GM18505 (cell line): ENCODE results near the gene FCHSD2.
"Not testable (repeated sequence)": the region's sequence is repeated elsewhere in the genome, so short reads cannot be mapped to it uniquely, and the experiment has no call there.

ENCODE experiments used
- ATAC-seq: cut with Tn5 transposase; IDR thresholded peaks from one replicate; pipeline ENCODE4 v1.9.1; 2021; ENCODE audit not compliant: unreplicated experiment
- POLR2A ChIP-seq: IDR thresholded peaks from 4 replicates; pipeline ENCODE4 v1.6.1; 2011; ENCODE audit warnings: borderline replicate concordance; ENCODE audit not compliant: insufficient read depth, insufficient read length; ENCODE audit errors: extremely low read depth

The FCHSD2 gene

DNA sequence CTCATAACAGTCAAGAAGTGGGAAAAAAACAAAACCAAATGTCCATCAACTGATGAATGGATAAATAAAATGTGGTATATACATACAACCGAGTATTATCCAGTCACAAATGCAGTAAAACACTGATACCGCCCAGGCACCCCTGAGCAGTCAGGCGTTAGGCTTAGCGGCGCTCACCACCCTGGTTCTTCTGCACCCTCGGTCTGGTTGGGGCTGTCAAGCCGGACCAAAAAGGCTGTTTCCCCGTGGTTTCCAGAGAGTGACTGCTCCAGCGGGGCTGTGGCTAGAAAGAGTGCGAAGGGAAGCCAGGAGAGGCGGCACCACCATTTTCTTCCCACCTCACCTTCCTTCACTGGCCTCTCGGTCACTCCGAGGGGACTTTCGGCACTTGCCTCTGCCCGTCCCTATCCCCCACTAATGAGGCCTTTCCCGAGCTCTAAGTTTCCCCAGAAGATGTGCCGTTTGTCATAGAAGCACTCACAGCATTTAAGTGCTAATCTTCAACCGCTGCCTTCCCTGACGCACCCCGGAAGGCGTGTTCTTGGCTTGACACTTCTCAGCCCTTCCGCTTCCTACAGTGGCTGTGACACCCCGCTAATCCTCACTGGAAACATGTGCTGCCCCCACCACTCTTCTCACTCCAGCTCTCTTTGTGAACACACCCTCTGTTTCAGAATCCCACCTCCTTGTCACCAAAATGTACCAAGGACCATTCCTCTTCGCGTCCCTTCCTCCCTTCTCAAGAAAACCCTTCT lies 42.4 kb downstream of the FCHSD2 start:
- no peak for TF ChIP-seq POLR2A
- no peak for ATAC-seq

DNA sequence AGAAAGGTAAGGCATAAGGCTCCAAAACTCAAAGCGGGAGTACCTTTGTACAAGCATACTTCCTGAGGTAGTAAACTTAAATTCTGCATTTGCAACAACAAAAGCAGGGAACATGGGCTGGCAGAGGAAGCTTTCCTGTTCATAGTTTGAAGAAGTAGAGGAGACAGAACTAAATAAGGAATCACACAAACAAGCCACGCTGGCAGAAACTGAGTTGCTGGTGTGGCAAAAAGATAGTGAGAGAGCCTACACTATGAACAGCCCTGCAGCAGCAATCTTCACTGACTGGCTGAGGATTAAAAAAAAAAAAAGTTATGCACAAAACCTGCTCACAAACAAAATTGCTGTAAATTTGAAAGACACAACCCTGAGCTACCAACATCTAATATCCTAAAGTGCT lies 46.5 kb downstream of the FCHSD2 start:
- no peak for TF ChIP-seq POLR2A
- no peak for ATAC-seq

DNA sequence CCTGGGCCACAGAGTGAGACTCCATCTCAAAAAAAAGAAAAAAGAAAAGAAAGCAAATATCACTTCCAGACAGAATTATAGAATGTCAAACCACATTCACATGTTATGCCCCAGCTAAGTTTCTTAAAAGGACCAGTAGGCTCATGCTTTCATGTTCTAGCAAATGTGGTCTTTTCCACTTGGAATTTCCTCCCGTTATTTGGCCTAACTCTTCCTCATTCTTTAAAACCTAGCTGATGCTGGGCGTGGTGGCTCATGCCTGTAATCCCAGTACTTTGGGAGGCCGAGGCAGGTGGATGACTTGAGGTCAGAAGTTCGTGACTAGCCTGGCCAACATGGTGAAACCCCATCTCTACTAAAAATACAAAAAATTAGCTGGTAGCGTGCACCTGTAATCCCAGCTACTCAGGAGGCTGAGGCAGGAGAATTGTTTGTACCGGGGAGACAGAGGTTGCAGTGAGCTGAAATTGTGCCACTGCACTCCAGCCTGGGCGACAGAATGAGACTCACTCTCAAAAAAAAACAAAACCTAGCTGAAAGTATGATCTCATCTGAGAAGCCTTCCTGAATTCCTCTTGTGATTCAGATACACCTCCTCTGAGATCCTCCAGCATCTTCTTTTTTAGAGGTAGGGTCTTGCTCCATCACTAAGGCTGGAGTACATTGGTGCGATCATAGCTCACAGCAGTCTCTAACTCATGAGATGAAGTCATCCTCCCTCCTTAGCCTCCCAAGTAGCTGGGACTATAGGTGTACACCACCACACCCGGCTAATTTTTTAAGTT lies 50.4 kb downstream of the FCHSD2 start:
- ATAC-seq, result no peak

DNA sequence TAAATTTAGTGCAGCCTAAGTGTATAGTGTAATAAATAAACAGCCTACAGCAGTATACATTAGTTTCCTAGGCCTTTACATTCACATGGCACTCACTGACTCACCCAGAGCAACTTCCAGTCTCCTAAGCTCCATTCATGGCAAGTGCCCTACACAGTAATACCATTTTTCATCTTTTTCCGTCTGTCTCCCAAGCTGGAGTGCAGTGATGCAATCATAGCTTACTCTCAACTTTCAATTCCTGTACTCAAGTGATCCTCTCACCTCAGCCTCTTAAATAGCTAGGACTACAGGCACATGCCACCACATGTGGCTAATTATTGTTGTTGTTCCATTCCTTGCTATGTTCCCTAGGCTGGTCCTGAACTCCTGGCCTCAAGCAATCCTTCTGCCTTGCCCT lies 54.4 kb downstream of the FCHSD2 start:
- no peak for ATAC-seq
- no peak for TF ChIP-seq POLR2A

More for the DNA sequence above, 50.4 kb downstream of the FCHSD2 start:
- no peak for TF ChIP-seq POLR2A

DNA sequence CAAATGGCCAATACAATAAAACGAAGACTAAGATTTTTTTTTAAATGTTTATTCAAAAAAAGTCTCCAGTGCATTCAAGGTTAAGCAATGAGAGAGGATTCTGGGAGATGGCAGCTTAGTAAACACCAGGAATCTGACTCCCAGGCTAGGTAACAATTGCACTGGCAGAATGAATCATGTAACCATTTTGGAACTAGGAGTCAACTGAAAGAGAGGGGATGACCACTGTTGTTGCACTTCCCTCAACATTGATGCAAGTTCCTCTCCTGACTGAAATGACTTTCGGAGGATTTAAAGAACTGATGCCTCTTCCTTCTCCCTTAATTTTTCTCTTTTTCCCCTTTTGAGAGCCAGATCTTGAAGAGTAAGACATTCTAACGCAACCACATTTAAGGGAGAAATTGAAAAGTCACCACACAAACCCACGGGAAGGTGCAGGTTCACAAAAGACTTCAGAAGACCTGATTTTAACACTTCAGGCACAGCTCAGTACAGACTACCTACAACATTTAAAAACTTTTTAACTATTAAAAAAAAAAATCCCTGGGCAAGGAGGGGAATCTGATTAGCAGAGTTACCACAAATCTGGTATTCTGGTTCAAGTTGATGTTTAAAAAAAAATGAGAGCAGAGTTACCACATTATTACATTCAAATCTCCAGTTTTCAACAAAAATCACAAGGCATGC lies 56.8 kb downstream of the FCHSD2 start:
- no peak for ATAC-seq
- no peak for TF ChIP-seq POLR2A

DNA sequence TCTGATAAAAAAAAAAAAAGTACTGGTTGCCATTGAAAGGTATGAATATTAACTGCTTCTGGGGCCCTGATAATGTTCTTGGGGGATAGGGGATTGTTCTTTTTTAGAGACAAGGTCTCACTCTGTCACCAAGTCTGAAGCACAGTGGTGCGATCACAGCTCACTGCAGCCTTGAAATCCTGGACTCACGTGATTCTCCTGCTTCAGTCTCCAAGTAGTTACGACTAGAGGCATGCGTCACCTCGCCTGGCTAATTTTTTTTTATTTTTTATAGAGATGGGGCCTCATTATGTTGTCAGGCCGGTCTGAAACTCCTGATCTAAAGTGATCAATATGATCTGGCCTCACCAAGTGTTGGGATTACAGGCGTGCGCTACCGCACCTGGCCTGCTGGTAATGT lies 63.5 kb downstream of the FCHSD2 start:
- TF ChIP-seq POLR2A, result no peak
- no peak for ATAC-seq

DNA sequence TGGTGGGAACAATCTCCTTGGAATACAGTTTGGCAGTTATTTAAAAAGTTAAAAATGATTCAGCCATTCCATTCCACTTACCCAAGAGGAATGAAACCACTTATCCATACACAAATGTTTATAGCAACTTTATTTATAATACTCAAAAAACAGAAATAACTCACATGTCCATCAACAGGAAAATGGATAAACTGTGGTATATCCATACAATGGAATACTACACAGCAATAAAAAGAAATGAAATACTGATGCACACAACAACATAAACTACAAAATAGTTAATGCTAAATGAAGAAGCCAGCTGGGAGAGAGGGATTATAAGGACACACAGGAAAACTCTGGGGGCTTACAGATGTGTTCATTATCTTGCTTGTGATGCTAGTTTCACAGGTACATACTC lies 64.7 kb downstream of the FCHSD2 start:
- ATAC-seq, result no peak
- no peak for TF ChIP-seq POLR2A

DNA sequence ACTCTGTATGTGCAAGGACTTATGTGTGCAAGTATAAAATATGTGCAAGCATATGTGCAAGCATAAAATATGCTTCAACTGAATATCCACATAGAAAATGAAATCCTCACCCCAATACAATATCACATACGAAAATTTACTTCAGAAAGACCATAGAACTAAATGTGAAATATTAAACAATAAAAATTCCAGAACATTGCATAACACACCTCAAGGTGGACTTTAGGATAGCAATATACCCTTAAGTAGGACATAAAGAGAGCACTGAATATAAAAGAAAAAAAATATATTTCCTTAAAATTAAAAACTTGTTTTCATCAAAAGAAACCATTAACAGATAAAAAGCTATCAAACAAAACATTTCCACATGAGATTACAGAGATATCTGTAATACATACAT lies 67.8 kb downstream of the FCHSD2 start:
- no peak for TF ChIP-seq POLR2A
- no peak for ATAC-seq

DNA sequence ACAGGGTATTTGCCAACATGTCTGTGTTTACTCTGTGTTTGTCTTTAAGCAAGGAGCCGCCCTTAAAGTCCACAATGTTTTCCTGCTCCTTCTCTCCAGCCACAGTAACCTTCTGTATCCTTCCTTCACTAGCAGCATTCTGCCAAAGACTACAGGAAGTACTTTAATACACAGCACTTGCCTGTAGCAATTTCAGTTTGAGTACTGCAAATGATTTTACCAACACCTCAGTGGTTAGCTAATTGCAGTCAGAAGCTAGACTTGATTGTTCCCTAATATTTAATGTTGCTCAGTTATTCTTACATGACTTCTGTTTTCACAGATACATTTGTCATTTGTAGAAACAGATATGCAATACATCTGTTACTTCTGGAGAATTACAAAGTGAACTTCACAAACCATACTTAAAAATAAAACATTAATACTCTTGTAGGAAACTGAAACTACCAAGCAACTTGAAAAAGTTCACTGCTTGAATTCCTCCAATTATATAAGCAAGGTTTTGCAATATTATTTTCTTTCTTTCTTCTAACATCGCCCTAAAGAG lies 69.1 kb downstream of the FCHSD2 start:
- peak; percentile 62 for ATAC-seq
- peak; percentile 39 for TF ChIP-seq POLR2A

DNA sequence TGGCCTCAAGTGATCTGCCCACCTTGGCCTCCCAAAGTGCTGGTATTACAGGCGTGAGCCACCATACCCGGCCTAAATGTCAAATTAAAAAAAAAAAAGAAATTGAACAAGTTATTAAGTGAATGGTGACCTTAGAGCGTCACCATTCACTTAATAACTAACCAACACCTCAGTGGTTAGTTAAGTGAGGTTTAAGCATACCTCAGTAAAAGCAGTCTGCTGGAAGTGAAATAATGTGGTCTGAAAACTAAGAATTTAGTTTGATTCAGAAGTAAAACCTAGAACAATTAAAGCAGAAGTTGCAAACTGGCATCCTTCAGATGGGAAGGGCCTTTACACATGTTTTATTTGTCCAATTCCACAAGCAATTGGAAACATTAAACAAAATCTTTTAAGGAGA lies 71.5 kb downstream of the FCHSD2 start:
- ATAC-seq, result no peak
- TF ChIP-seq POLR2A, result no peak

DNA sequence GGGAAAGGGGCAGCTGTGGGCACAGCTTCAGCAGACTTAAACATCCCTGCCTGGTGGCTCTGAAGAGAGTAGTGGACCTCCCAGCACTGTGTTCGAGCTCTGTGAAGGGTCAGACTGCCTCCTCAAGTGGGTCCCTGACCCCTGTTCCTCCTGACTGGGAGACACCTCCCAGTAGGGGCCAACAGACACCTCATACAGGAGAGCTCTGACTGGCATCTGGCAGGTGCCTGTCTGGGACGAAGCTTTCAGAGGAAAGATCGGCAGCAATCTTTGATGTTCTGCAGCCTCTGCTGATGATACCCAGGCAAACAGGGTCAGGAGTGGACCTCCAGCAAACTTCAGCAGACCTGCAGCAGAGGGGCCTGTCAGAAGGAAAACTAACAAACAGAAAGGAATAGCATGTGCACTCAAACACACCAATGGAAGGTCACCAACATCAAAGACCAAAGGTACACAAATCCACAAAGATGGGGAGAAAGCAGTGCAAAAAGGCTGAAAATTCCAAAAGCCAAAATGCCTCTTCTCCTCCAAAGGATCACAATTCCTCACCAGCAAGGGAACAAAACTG lies 80.2 kb downstream of the FCHSD2 start:
- not testable (repeated sequence) for ATAC-seq

DNA sequence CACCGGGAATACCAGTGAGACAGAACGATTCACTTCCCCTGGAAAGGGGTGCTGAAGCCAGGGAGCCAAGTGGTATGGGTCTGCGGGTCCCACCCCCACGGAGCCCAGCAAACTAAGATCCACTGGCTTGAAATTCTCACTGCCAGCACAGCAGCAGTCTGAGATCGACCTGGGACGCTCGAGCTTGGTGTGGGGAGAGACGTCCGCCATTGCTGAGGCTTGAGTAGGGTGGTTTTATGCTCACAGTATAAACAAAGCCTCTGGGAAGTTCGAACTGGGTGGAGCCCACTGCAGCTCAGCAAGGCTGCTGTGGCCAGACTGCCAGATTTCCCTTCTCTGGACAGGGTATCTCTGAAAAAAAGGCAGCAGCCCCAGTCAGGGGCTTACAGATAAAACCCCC lies 80.7 kb downstream of the FCHSD2 start:
- ATAC-seq, result not testable (repeated sequence)

DNA sequence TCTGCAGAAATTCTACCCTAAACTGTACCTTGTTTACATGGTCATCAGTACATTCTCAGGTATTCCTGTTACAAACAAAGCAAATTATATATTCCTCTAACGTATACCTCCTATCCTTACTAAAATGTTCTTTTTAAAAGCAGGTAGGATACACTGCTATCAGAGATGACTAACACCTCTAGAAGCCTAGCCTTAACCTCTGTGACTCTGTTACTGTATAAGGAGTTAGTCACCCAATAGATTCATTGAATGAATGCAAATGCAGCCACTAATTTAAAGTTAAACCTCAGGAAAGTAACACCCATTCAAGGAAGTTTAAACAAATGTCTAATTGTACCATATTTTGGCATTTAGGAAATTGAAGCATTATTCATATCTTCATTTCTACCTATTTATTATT lies 82.2 kb downstream of the FCHSD2 start:
- ATAC-seq, result no peak
- no peak for TF ChIP-seq POLR2A

DNA sequence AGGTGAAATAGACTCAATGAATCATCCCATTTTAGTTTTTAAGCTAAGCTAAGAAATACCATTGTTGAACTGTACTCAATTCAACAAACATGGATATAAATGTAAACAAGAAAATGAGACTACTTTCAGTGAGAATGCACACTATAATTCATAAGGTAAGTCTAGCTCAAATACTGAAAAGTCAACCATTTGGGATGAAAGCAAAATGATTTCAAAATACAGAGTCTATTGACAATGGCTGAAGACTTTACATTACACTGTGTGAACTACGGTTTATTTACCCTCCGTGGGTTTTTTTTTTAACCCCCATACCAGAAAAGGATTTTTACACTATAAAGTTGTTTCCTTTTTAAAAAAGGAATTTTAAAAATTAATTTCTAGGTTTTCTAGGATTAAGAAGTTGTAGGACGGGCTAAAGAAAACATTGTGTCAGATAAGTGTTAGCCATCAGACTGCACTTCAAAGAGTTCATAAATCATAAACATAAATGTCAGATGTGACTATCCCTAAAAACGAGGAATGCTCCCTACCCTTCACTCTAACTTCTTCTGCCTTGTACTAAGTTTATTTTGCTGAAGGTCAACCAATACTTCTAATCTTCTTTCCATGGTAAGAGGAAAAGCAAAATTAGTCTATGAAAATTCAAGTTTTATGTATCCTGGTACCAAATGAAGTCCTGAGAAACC lies 83.0 kb downstream of the FCHSD2 start:
- no peak for TF ChIP-seq POLR2A
- no peak for ATAC-seq
